HG02852 (cell line): ENCODE results near the gene NAV3.
"Not testable (repeated sequence)": the region's sequence is repeated elsewhere in the genome, so short reads cannot be mapped to it uniquely, and the experiment has no call there.

Experiments
- ATAC-seq: cut with Tn5 transposase; IDR thresholded peaks from one replicate; pipeline ENCODE4 v1.9.1; 2021; ENCODE audit warnings: mild to moderate bottlenecking, moderate library complexity; ENCODE audit not compliant: unreplicated experiment

NAV3 gene

GRCh38 chr12:78239544-78239943 lies 408.9 kb downstream of the NAV3 start:
- ATAC-seq = no peak

- no peak for ATAC-seq
These were observed 410.1 kb downstream of the NAV3 start for GRCh38 chr12:78240827-78241226.

DNA sequence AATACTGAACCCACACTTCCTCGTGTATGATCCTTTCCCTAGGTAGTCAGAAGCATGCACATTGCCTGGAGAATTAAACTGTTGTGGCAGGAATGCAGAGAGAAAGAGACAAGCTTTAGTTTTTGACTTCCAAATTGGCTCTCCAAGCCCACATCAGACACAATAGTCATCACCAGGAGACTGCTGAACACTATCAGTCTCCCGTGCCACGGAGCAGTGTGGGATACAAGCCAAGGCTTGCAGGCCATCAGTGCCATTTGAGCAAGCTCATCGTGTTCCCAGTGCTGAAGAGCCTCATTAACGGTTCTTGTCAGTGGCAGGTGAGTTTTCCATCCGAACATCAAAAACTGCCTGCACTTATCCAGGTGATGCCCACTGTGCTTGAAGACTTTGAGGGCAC lies 410.8 kb downstream of the NAV3 start:
- ATAC-seq = no peak

GRCh38 chr12:78244916-78245507 lies 414.3 kb downstream of the NAV3 start:
- ATAC-seq = no peak

DNA sequence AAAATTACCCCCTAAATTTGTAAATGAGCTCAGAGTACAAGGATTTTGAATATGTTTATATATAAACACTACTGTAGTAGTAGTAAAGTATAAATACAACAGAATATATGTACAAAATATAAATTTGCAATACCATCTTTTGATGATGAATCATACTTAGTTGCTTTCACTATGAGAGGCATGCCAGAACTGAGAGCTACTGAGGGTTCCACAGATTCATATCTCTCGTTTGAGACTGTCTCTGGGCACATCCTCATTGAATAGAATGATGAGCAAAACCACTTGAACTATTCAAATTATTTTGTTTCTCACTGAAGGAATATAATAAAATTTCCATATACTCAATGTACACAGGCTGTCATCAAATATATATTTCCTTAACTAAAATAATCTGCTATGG lies 417.6 kb downstream of the NAV3 start:
- ATAC-seq = no peak

DNA sequence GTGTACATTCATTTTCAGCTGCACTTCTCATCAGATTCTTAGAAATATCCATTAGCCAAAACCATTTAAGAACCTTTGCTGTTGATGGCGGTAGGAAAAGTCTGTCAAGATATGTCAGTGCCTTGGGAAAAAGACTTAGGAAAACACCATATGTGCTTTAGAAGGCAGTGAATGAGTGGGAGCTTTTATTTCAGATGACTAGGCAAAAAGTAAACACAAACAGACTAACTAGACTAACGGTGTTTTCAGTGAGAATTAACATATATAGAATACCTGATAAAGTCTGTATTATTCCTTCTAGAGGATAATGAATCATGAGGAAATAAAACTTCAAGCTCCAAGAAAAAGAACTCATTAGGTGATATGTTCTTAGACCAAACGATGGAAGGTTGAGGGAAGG lies 418.9 kb downstream of the NAV3 start:
- no peak for ATAC-seq

GRCh38 chr12:78257662-78258061 lies 427.0 kb downstream of the NAV3 start:
- not testable (repeated sequence) for ATAC-seq

GRCh38 chr12:78260976-78261375 lies 430.3 kb downstream of the NAV3 start:
- no peak for ATAC-seq

DNA sequence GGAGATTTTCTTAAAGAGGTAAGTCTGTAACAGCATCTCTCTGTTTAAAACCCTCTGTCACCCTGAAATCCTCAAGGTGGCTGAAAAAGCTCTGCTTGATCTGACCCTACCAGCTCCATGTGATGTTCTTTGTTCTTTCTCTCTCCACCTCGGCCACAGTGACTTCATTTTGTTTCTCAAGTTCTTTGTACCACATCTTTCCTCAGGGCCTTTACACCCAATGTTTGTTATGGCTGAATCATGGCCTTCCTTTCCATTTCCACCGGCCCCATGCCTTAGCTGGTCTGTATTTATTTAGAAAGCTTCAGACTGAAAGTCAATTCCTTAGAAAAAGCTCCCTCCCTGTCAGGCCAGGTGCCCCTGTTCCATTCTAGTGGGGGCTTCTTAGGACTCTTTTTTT lies 431.2 kb downstream of the NAV3 start:
- ATAC-seq = no peak
